IMR-90 (cell line): Measurements from ENCODE around the gene TBC1D22A. TPM values are rescaled to one million over a fixed set of nuclear protein-coding genes. Genes with fewer than 3 reads are reported as not detected.

ENCODE experiments used
- ATAC-seq: fragments of 200-7000 bp; cut with Tn5 transposase; 2 replicates; pipeline ENCODE4 v1.9.1; 2020; ENCODE audit warnings: low read depth, mild to moderate bottlenecking, moderate library complexity
- BruUV-seq: library from RNA; stranded (reverse); fragments of 400-500 nt; replicated peaks from 2 replicates; lab custom pipeline; 2021; lab: Mats Ljungman, UMichigan
- CTCF ChIA-PET: fragments of 300-600 bp; formaldehyde crosslinking; extraction: SDS; loops from one replicate; lab custom pipeline; 2021; ENCODE audit warnings: antibody characterized with exemption; lab: Yijun Ruan, JAX
- POLR2A ChIA-PET: fragments of 300-600 bp; sonication (Branson Sonifier 250); formaldehyde crosslinking; loops from one replicate; lab custom pipeline; 2022; ENCODE audit warnings: antibody characterized with exemption; ENCODE audit not compliant: unreplicated experiment; lab: Charles Lee
- DNase-seq: peaks from one replicate; pipeline ENCODE4 v3.0.0; 2013
- H2AFZ ChIP-seq: replicated peaks from 2 replicates; pipeline ENCODE3; 2013; ENCODE audit warnings: low read length, mild to moderate bottlenecking; ENCODE audit not compliant: poor library complexity
- H2AK5ac ChIP-seq: 2 replicates; pipeline ENCODE4 v1.6.1; 2013; ENCODE audit warnings: low read depth, low read length, inconsistent platforms
- H2AK9ac ChIP-seq: replicated peaks from 2 replicates; pipeline ENCODE3; 2013; ENCODE audit warnings: mild to moderate bottlenecking, low read depth, low read length, moderate library complexity; ENCODE audit not compliant: poor library complexity
- H2BK120ac ChIP-seq: 2 replicates; pipeline ENCODE4 v1.6.1; 2013; ENCODE audit warnings: low read depth, low read length, inconsistent platforms
- H2BK15ac ChIP-seq: 3 replicates; pipeline ENCODE4 v1.6.1; 2013; ENCODE audit warnings: low read depth, low read length, inconsistent platforms
- H2BK20ac ChIP-seq: 2 replicates; pipeline ENCODE4 v1.6.1; 2013; ENCODE audit warnings: low read depth, mild to moderate bottlenecking, inconsistent platforms, low read length, moderate library complexity
- H2BK5ac ChIP-seq: 2 replicates; pipeline ENCODE4 v1.6.1; 2013; ENCODE audit warnings: mild to moderate bottlenecking, low read depth, low read length, inconsistent platforms; ENCODE audit not compliant: poor library complexity, severe bottlenecking
- H3K14ac ChIP-seq: replicated peaks from 2 replicates; pipeline ENCODE4 v1.6.1; 2013; ENCODE audit warnings: low read depth, low read length, inconsistent platforms
- H3K18ac ChIP-seq: 2 replicates; pipeline ENCODE4 v1.6.1; 2013; ENCODE audit warnings: low read depth, low read length, control low read depth
- H3K23ac ChIP-seq: 2 replicates; pipeline ENCODE4 v1.6.1; 2013; ENCODE audit warnings: low read depth, low read length, inconsistent platforms
- H3K27ac ChIP-seq: 2 replicates; pipeline ENCODE4 v1.5.1; 2013; ENCODE audit warnings: mild to moderate bottlenecking, control low read depth, low read length; ENCODE audit not compliant: insufficient read depth
- H3K27me3 ChIP-seq: 2 replicates; pipeline ENCODE4 v1.6.1; 2013; ENCODE audit warnings: low read length; ENCODE audit not compliant: control insufficient read depth, insufficient read depth
- H3K36me3 ChIP-seq: 2 replicates; pipeline ENCODE4 v1.6.1; 2013; ENCODE audit warnings: low read length, mixed read lengths; ENCODE audit not compliant: control insufficient read depth, insufficient read depth
- H3K4ac ChIP-seq: 2 replicates; pipeline ENCODE4 v1.6.1; 2013; ENCODE audit warnings: low read depth, low read length, inconsistent platforms
- H3K4me1 ChIP-seq: 2 replicates; pipeline ENCODE4 v1.6.1; 2013; ENCODE audit warnings: low read length, mixed read lengths; ENCODE audit not compliant: control insufficient read depth, insufficient read depth
- H3K4me2 ChIP-seq: 2 replicates; pipeline ENCODE4 v1.6.1; 2013; ENCODE audit warnings: low read depth, mild to moderate bottlenecking, control low read depth, low read length, moderate library complexity
- H3K4me3 ChIP-seq: 2 replicates; pipeline ENCODE4 v1.5.1; 2013; ENCODE audit warnings: low read depth, mild to moderate bottlenecking, control low read depth, low read length, moderate library complexity; ENCODE audit not compliant: insufficient read depth
- H3K56ac ChIP-seq: 2 replicates; pipeline ENCODE4 v1.6.1; 2013; ENCODE audit warnings: low read length, inconsistent platforms; ENCODE audit not compliant: insufficient read depth; ENCODE audit errors: extremely low read depth
- H3K79me1 ChIP-seq, 2 experiments: 2 replicates each; pipeline ENCODE4 v1.6.1; 2013; ENCODE audit warnings: low read length in 2 of 2, inconsistent platforms in 1 of 2, low read depth in 1 of 2
- H3K9ac ChIP-seq: 2 replicates; pipeline ENCODE4 v1.6.1; 2013; ENCODE audit warnings: low read depth, low read length, control low read depth
- H3K9me1 ChIP-seq: 2 replicates; pipeline ENCODE4 v1.6.1; 2013; ENCODE audit warnings: low read length, inconsistent platforms; ENCODE audit not compliant: insufficient read depth
- H3K9me3 ChIP-seq: 2 replicates; pipeline ENCODE4 v1.6.1; 2013; ENCODE audit warnings: low read length; ENCODE audit not compliant: control insufficient read depth, insufficient read depth
- H4K20me1 ChIP-seq: 2 replicates; pipeline ENCODE4 v1.6.1; 2013; ENCODE audit warnings: low read length, inconsistent platforms; ENCODE audit not compliant: insufficient read depth
- H4K5ac ChIP-seq: 2 replicates; pipeline ENCODE4 v1.6.1; 2013; ENCODE audit warnings: mild to moderate bottlenecking, low read depth, low read length, control low read depth
- H4K8ac ChIP-seq, 2 experiments: 2 replicates each; pipeline ENCODE4 v1.6.1; 2013; ENCODE audit warnings: low read depth in 2 of 2, low read length in 2 of 2, control low read depth in 1 of 2, inconsistent platforms in 1 of 2
- H4K91ac ChIP-seq: 2 replicates; pipeline ENCODE4 v1.6.1; 2013; ENCODE audit warnings: low read depth, low read length, inconsistent platforms; ENCODE audit not compliant: insufficient read depth
- BHLHE40 ChIP-seq: fragments of 150-350 bp; IDR thresholded peaks from 2 replicates; pipeline ENCODE4 v1.6.1; 2016; ENCODE audit warnings: mild to moderate bottlenecking, low read depth, low read length
- CEBPB ChIP-seq: IDR thresholded peaks from 2 replicates; pipeline ENCODE4 v1.6.1; 2012; ENCODE audit warnings: low read depth, low read length, improper control_type of control experiment
- CHD1 ChIP-seq: IDR thresholded peaks from 2 replicates; pipeline ENCODE4 v1.6.1; 2012; ENCODE audit warnings: low read depth, low read length, improper control_type of control experiment
- CTCF ChIP-seq: conservative IDR thresholded peaks from 2 replicates; pipeline ENCODE4 v1.5.1; 2012; ENCODE audit warnings: mild to moderate bottlenecking, low read depth, low read length, improper control_type of control experiment
- FOS ChIP-seq: fragments of 150-350 bp; IDR thresholded peaks from 2 replicates; pipeline ENCODE4 v1.6.1; 2016; ENCODE audit warnings: low read depth, low read length
- MAFK ChIP-seq: IDR thresholded peaks from 2 replicates; pipeline ENCODE4 v1.6.1; 2012; ENCODE audit warnings: low read depth, low read length, improper control_type of control experiment
- MAZ ChIP-seq: IDR thresholded peaks from 2 replicates; pipeline ENCODE4 v1.6.1; 2012; ENCODE audit warnings: low read depth, mild to moderate bottlenecking, low read length, improper control_type of control experiment, moderate library complexity, borderline replicate concordance
- MXI1 ChIP-seq: IDR thresholded peaks from 2 replicates; pipeline ENCODE4 v1.6.1; 2012; ENCODE audit warnings: low read depth, mild to moderate bottlenecking, low read length, moderate library complexity, borderline replicate concordance
- NFE2L2 ChIP-seq: fragments of 150-350 bp; IDR thresholded peaks from 2 replicates; pipeline ENCODE4 v1.6.1; 2016; ENCODE audit warnings: low read depth, mild to moderate bottlenecking, low read length
- POLR2A ChIP-seq: IDR thresholded peaks from 2 replicates; pipeline ENCODE4 v1.6.1; 2012; ENCODE audit warnings: mild to moderate bottlenecking, low read depth, low read length
- RAD21 ChIP-seq: IDR thresholded peaks from 2 replicates; pipeline ENCODE4 v1.6.1; 2012; ENCODE audit warnings: low read length, improper control_type of control experiment
- RCOR1 ChIP-seq: IDR thresholded peaks from 2 replicates; pipeline ENCODE4 v1.6.1; 2012; ENCODE audit warnings: mild to moderate bottlenecking, low read length, improper control_type of control experiment; ENCODE audit not compliant: insufficient replicate concordance
- RFX5 ChIP-seq: IDR thresholded peaks from 2 replicates; pipeline ENCODE4 v1.8.0; 2012; ENCODE audit warnings: low read depth, mild to moderate bottlenecking, low read length, moderate library complexity
- SMC3 ChIP-seq: fragments of 150-350 bp; IDR thresholded peaks from 2 replicates; pipeline ENCODE4 v1.6.1; 2016; ENCODE audit warnings: low read depth, mild to moderate bottlenecking, antibody characterized with exemption, low read length, moderate library complexity
- USF2 ChIP-seq: fragments of 150-350 bp; IDR thresholded peaks from 2 replicates; pipeline ENCODE4 v1.6.1; 2017; ENCODE audit warnings: mild to moderate bottlenecking, antibody characterized with exemption, low read length, low read depth
- WGBS, 2 experiments: methylation state at CpG; one replicate each; pipeline versions ENCODE4 v1.1.5 to v1.1.7; 2013; ENCODE audit warnings: missing lambda C conversion rate in 2 of 2; ENCODE audit not compliant: insufficient read length in 1 of 2; ENCODE audit errors: extremely low coverage in 2 of 2; 5-methylcytosine and 5-hydroxymethylcytosine counted together
- dilution Hi-C: fragments of 300-500 bp; cut with HindIII; formaldehyde crosslinking; loops from one replicate; pipeline ENCODE4 v1.14.3; 2018; ENCODE audit warnings: low sequenced_read_pairs; ENCODE audit not compliant: unreplicated experiment
- in situ Hi-C: fragments of 300-500 bp; cut with MboI; formaldehyde crosslinking; loops from 3 replicates; pipeline ENCODE4 v1.14.3; 2019; ENCODE audit warnings: low sequenced_read_pairs, inconsistent platforms, mixed read lengths
- intact Hi-C: fragments of 100-400 bp; cut with micrococcal nuclease; formaldehyde crosslinking; loops from 2 replicates; pipeline ENCODE4 v1.10.0; 2022
- polyA plus RNA-seq, 3 experiments: library from polyadenylated mRNA; depleted of rRNA; stranded (reverse); fragments of >200 nt; gene quantifications; 2 replicates each; pipeline ENCODE4 v1.2.3, GENCODE V29; 2012; ENCODE audit warnings: low replicate concordance in 1 of 3
- total RNA-seq: library from RNA; depleted of rRNA; stranded (reverse); fragments of >200 nt; gene quantifications from 2 replicates; pipeline ENCODE4 v1.2.3, GENCODE V29; 2012
- TF ChIP-seq, protein P1 (sequence below): fragments of 150-350 bp; IDR thresholded peaks from 2 replicates; pipeline ENCODE4 v1.6.1; 2016; ENCODE audit warnings: low read depth, mild to moderate bottlenecking, low read length, moderate library complexity, borderline replicate concordance

Gene TBC1D22A
- total and polyA plus RNA-seq, 2 of the 4 experiments (the other 2 are of a cell fraction): 9.0 to 16.7 TPM

DNA sequence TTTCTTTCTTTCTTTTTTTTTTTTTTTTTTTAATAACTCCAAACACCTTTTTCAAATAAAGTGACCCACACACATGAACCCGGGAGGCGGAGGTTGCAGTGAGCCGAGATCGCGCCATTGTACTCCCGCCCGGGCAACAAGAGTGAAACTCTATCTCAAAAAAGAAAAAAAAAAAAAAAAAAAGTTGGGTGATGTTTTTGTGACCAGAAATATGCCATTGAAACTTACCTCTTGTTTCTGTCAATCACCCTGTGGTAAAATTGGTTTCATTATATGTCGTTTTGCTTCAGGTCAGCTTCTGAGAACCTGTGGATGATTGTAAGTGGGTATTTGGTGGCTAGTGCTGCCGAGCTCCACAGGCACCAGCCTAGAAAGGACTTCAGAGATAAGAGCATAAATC is 238.8 kb downstream of the TBC1D22A start:
- H3K4me2 ChIP-seq: no peak overlapping the region

More for the DNA sequence above, 238.8 kb downstream of the TBC1D22A start:
- Histone ChIP-seq H4K8ac (no peak overlapping the region), H2BK15ac (no peak overlapping the region), H3K18ac (no peak overlapping the region), H3K27ac (no peak overlapping the region), H2AFZ (no peak overlapping the region), H2AK5ac (no peak overlapping the region), H3K27me3 (no peaks in the 10 kb centered on the region), H2BK5ac (no peak overlapping the region), H4K20me1 (no peaks in the 10 kb centered on the region), H4K91ac (no peak overlapping the region), H4K5ac (no peak overlapping the region), H3K23ac (no peak overlapping the region), H2BK20ac (no peak overlapping the region), H3K36me3 (peaks cover 2% of the 10 kb centered on the region; the same call in 1 of the 2 replicates), H3K9me3 (no peaks in the 10 kb centered on the region), H2AK9ac (no peak overlapping the region), H3K14ac (no peak overlapping the region), H3K79me1 (peaks cover 6 to 16% of the 10 kb centered on the region in 2 experiments; a peak in 3 of 4 replicates), H3K4ac (no peak overlapping the region), H3K4me1 (no peaks in the 10 kb centered on the region), H3K9me1 (no peaks in the 10 kb centered on the region; the same call in 1 of the 2 replicates), H3K9ac (no peak overlapping the region), H3K56ac (no peak overlapping the region), H2BK120ac (no peak overlapping the region), H3K4me3 (no peak overlapping the region)
- DNase-seq (no peak), ATAC-seq (no peak)
- in situ Hi-C loops: no loop called here
- WGBS, 2 experiments: no CpG with 5 or more reads among the region's 9 CpGs
- ChIA-PET CTCF (interaction anchor here (0.7 kb wide), 1 partner anchor 39 kb away, joined by 3 read pairs; no protein-coding TSS in a partner anchor), POLR2A (no interaction called here)
- dilution Hi-C loops: no loop called here
- no peak for TF ChIP-seq RAD21
- no peak for TF ChIP-seq FOS
- no peak for TF ChIP-seq CEBPB
- no peak for TF ChIP-seq POLR2A
- no peak for TF ChIP-seq RFX5
- no peak for TF ChIP-seq MAZ
- TF ChIP-seq, protein P1, sequence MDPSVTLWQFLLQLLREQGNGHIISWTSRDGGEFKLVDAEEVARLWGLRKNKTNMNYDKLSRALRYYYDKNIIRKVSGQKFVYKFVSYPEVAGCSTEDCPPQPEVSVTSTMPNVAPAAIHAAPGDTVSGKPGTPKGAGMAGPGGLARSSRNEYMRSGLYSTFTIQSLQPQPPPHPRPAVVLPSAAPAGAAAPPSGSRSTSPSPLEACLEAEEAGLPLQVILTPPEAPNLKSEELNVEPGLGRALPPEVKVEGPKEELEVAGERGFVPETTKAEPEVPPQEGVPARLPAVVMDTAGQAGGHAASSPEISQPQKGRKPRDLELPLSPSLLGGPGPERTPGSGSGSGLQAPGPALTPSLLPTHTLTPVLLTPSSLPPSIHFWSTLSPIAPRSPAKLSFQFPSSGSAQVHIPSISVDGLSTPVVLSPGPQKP: no peak
- TF ChIP-seq SMC3: no peak
- no peak for TF ChIP-seq CTCF
- no peak for TF ChIP-seq USF2
- no peak for TF ChIP-seq RCOR1
- no peak for TF ChIP-seq BHLHE40
- TF ChIP-seq NFE2L2: no peak
- no peak for TF ChIP-seq MAFK
- no peak for TF ChIP-seq MXI1
- no peak for TF ChIP-seq CHD1
- no TSS peak for BruUV-seq
- intact Hi-C loops: no loop called here
